HepG2 (cell line): ENCODE data around the gene TMEM218. TPM values are rescaled to one million over a fixed set of nuclear protein-coding genes. Genes with fewer than 3 reads are reported as not detected.

Source experiments
- ATAC-seq: fragments of 200-7000 bp; cut with Tn5 transposase; 3 replicates; pipeline ENCODE4 v1.9.1; 2020; ENCODE audit warnings: mild to moderate bottlenecking, moderate library complexity
- BruUV-seq: library from RNA; stranded (reverse); fragments of 400-500 nt; replicated peaks from 2 replicates; lab custom pipeline; 2021; lab: Mats Ljungman, UMichigan
- CTCF ChIA-PET: fragments of 300-600 bp; formaldehyde crosslinking; extraction: SDS; loops from one replicate; lab custom pipeline; 2021; ENCODE audit warnings: low total read pairs, inconsistent platforms, low intra/inter-chr PET ratio; lab: Yijun Ruan, JAX
- POLR2A ChIA-PET: fragments of 350-600 bp; sonication (Branson Sonifier 250); formaldehyde crosslinking; loops from one replicate; lab custom pipeline; 2020; ENCODE audit warnings: antibody characterized with exemption, inconsistent platforms; lab: Yijun Ruan, JAX
- DNase-seq: peaks from one replicate; pipeline ENCODE4 v3.0.0-alpha.2; 2015; ENCODE audit warnings: low spot score
- FAIRE-seq: peaks from 3 replicates; lab custom pipeline; 2011; peaks lifted over from hg19 to GRCh38; lab: Jason Lieb, UNC
- H2AFZ ChIP-seq: one replicate; pipeline ENCODE4 v1.6.1; 2011; ENCODE audit warnings: low read length, inconsistent platforms
- H3K27ac ChIP-seq: fragments of 300-600 bp; 3 replicates; pipeline ENCODE4 v1.8.0; 2011; ENCODE audit warnings: mixed run types, mild to moderate bottlenecking, mixed read lengths, low read length, inconsistent platforms; ENCODE audit not compliant: insufficient read depth; ENCODE audit errors: extremely low read length
- H3K27me3 ChIP-seq, 2 experiments: fragments of 200-600 bp in 1 of 2; 2 replicates in 1 of 2; 3 replicates in 1 of 2; pipeline versions ENCODE4 v1.6.0 to v1.8.0; 2011; ENCODE audit warnings: low read length in 2 of 2, mild to moderate bottlenecking in 2 of 2, moderate library complexity in 2 of 2, inconsistent platforms in 1 of 2; ENCODE audit not compliant: insufficient read depth in 2 of 2, control insufficient read depth in 1 of 2
- H3K36me3 ChIP-seq, 2 experiments: fragments of 200-600 bp in 1 of 2; replicated peaks in 1 of 2; 2 replicates in 1 of 2; 3 replicates in 1 of 2; pipeline versions ENCODE4 v1.5.1 to v1.8.0; 2011; ENCODE audit warnings: low read length in 2 of 2, inconsistent platforms in 1 of 2; ENCODE audit not compliant: insufficient read depth in 2 of 2, control insufficient read depth in 1 of 2
- H3K4me1 ChIP-seq: 2 replicates; pipeline ENCODE4 v1.5.1; 2012; ENCODE audit warnings: low read length, inconsistent platforms; ENCODE audit not compliant: insufficient read depth
- H3K4me2 ChIP-seq: 2 replicates; pipeline ENCODE4 v1.6.0; 2011; ENCODE audit warnings: low read depth, low read length, inconsistent platforms
- H3K4me3 ChIP-seq, 3 experiments: fragments of 200-600 bp in 1 of 3; sonication (generic), shearing (Covaris generic) in 1 of 3; replicated peaks in 1 of 3; 2 replicates each; pipeline ENCODE4 v1.5.1; 2011 to 2016; ENCODE audit warnings: low read length in 3 of 3, inconsistent platforms in 2 of 3, low read depth in 2 of 3, mild to moderate bottlenecking in 2 of 3, control low read depth in 1 of 3, mixed read lengths in 1 of 3; ENCODE audit not compliant: insufficient read depth in 1 of 3
- H3K79me2 ChIP-seq: one replicate; pipeline ENCODE4 v1.6.1; 2011; ENCODE audit warnings: low read length, inconsistent platforms; ENCODE audit not compliant: insufficient read depth
- H3K9ac ChIP-seq: 2 replicates; pipeline ENCODE4 v1.6.0; 2011; ENCODE audit warnings: mild to moderate bottlenecking, low read depth, low read length, inconsistent platforms; ENCODE audit not compliant: insufficient read depth
- H3K9me3 ChIP-seq: 2 replicates; pipeline ENCODE4 v1.5.1; 2012; ENCODE audit warnings: mild to moderate bottlenecking, low read length
- H4K20me1 ChIP-seq: 2 replicates; pipeline ENCODE4 v1.6.0; 2011; ENCODE audit warnings: inconsistent platforms, mild to moderate bottlenecking, low read length, moderate library complexity; ENCODE audit not compliant: insufficient read depth
- CSRNP2 ChIP-seq: sonication (generic); formaldehyde crosslinking; conservative IDR thresholded peaks from 2 replicates; pipeline ENCODE4 v1.8.0; 2022; ENCODE audit warnings: low read depth, missing genetic modification reagents
- EHMT2 ChIP-seq: fragments of 200-600 bp; sonication (generic); IDR thresholded peaks from 2 replicates; pipeline ENCODE4 v1.7.0; 2017; ENCODE audit warnings: antibody characterized with exemption, low read depth, low read length, borderline replicate concordance
- JUNB ChIP-seq: sonication (generic); formaldehyde crosslinking; IDR thresholded peaks from 2 replicates; pipeline ENCODE4 v1.8.0; 2022; ENCODE audit warnings: missing genetic modification reagents, mild to moderate bottlenecking, borderline replicate concordance
- MTA1 ChIP-seq: sonication (generic); formaldehyde crosslinking; IDR thresholded peaks from 2 replicates; pipeline ENCODE4 v1.4.0; 2020; ENCODE audit warnings: missing genetic modification reagents, mild to moderate bottlenecking, borderline replicate concordance
- NCOA2 ChIP-seq: sonication (generic); formaldehyde crosslinking; IDR thresholded peaks from 2 replicates; pipeline ENCODE4 v1.8.0; 2022; ENCODE audit warnings: inconsistent platforms
- NFKB2 ChIP-seq: sonication (generic); formaldehyde crosslinking; IDR thresholded peaks from 2 replicates; pipeline ENCODE4 v1.4.0; 2020; ENCODE audit warnings: missing genetic modification reagents, borderline replicate concordance
- PITX1 ChIP-seq: sonication (generic); formaldehyde crosslinking; IDR thresholded peaks from 2 replicates; pipeline ENCODE4 v1.5.1; 2020; ENCODE audit warnings: mild to moderate bottlenecking, missing genetic modification reagents
- RAD21 ChIP-seq: fragments of 450-650 bp; formaldehyde crosslinking; IDR thresholded peaks from 2 replicates; pipeline ENCODE4 v1.5.0; 2020; ENCODE audit warnings: mild to moderate bottlenecking
- ZC3H13 ChIP-seq: sonication (generic); formaldehyde crosslinking; IDR thresholded peaks from 2 replicates; pipeline ENCODE4 v1.8.1; 2023; ENCODE audit warnings: mild to moderate bottlenecking, missing genetic modification reagents, moderate library complexity
- ZC3H4 ChIP-seq: sonication (generic); formaldehyde crosslinking; IDR thresholded peaks from 2 replicates; pipeline ENCODE4 v1.4.0; 2020; ENCODE audit warnings: missing genetic modification reagents, borderline replicate concordance
- ZEB1 ChIP-seq: IDR thresholded peaks from 2 replicates; pipeline ENCODE4 v1.6.1; 2012; ENCODE audit warnings: mild to moderate bottlenecking, low read depth, inconsistent platforms; ENCODE audit not compliant: insufficient replicate concordance
- ZNF383 ChIP-seq: sonication (generic); formaldehyde crosslinking; IDR thresholded peaks from 2 replicates; pipeline ENCODE4 v1.4.0; 2020; ENCODE audit warnings: missing genetic modification reagents, mild to moderate bottlenecking, borderline replicate concordance
- ZNF564 ChIP-seq: sonication (generic); formaldehyde crosslinking; IDR thresholded peaks from 2 replicates; pipeline ENCODE4 v1.8.1; 2023; ENCODE audit warnings: mild to moderate bottlenecking, missing genetic modification reagents
- WGBS: methylation state at CpG from one replicate; pipeline ENCODE4 v1.1.6; 2017; ENCODE audit warnings: low lambda C conversion rate; 5-methylcytosine and 5-hydroxymethylcytosine counted together
- in situ Hi-C: cut with HindIII; loops from 2 replicates; pipeline ENCODE4 v1.10.0; 2017; ENCODE audit warnings: low pct_unique_long_range_greater_than_20kb; ENCODE audit not compliant: extremely low pct_ligation_motif_present
- intact Hi-C: fragments of 100-400 bp; cut with micrococcal nuclease; formaldehyde crosslinking; loops from one replicate; pipeline ENCODE4 v1.10.0; 2022; ENCODE audit not compliant: unreplicated experiment
- polyA plus RNA-seq, 8 experiments: library from polyadenylated mRNA; depleted of rRNA in 3 of 8; stranded (reverse) in 7 of 8; unstranded in 1 of 8; fragments of >200 nt; fragmentation: Illumina TruSeq in 4 of 8; extraction: Trizol in 4 of 8; gene quantifications; 2 replicates each; pipeline versions ENCODE4 v1.2.1 to v1.2.3, GENCODE V29; 2011 to 2016; ENCODE audit warnings: low read depth in 4 of 8, missing spikeins in 1 of 8, mixed read lengths in 1 of 8; ENCODE audit not compliant: insufficient read depth in 1 of 8
- total RNA-seq, 5 experiments: library from RNA; depleted of rRNA; stranded (reverse); fragments of >200 nt; fragmentation: Illumina TruSeq; extraction: Trizol; gene quantifications; 2 replicates each; pipeline ENCODE4 v1.2.3, GENCODE V29; 2016; ENCODE audit warnings: low read depth in 1 of 5
- TF ChIP-seq, protein P1 (sequence below): IDR thresholded peaks from 2 replicates; pipeline ENCODE4 v1.4.0; 2020; ENCODE audit warnings: mild to moderate bottlenecking, missing genetic modification reagents

TMEM218 gene
- total and polyA plus RNA-seq, 2 of the 13 experiments (the other 11 are each of a cell fraction or from before 2014, with no cell fraction given), result 11.8 to 14.0 TPM

- Histone ChIP-seq H3K4me3 (no peak overlapping the region), H2AFZ (no peak overlapping the region), H3K4me1 (peaks cover 38% of the 10 kb centered on the region), H3K27ac (no peak overlapping the region), H3K9ac (no peak overlapping the region), H3K9me3 (no peaks in the 10 kb centered on the region), H3K4me2 (no peak overlapping the region), H3K79me2 (no peaks in the 10 kb centered on the region), H3K36me3 (no peaks in the 10 kb centered on the region), H4K20me1 (no peaks in the 10 kb centered on the region), H3K27me3 (peaks cover 0 to 4% of the 10 kb centered on the region in 2 experiments; a peak in 1 of 5 replicates)
- ChIA-PET CTCF (no interaction called here), POLR2A (interaction anchor here (1.6 kb wide), 1 partner anchor 124 kb away, joined by 3 read pairs; the partner anchor contains the start of gene CCDC15)
- ATAC-seq, result no peak
- intact Hi-C loops, result no loop called here
- no peak for TF ChIP-seq ZNF383 (CRISPR knock-in tag)
- TF ChIP-seq RAD21, result no peak
- no peak for TF ChIP-seq NFKB2
- TF ChIP-seq EHMT2, result no peak
- TF ChIP-seq NCOA2, result no peak
- no TSS peak for BruUV-seq
- 90% methylated on average over 11 of the region's 11 CpGs for WGBS
- in situ Hi-C loops, result no loop called here
- FAIRE-seq, result no peak
- no peak for DNase-seq
These were observed 33.4 kb downstream of the TMEM218 start for GRCh38 chr11:125078016-125078415.

DNA sequence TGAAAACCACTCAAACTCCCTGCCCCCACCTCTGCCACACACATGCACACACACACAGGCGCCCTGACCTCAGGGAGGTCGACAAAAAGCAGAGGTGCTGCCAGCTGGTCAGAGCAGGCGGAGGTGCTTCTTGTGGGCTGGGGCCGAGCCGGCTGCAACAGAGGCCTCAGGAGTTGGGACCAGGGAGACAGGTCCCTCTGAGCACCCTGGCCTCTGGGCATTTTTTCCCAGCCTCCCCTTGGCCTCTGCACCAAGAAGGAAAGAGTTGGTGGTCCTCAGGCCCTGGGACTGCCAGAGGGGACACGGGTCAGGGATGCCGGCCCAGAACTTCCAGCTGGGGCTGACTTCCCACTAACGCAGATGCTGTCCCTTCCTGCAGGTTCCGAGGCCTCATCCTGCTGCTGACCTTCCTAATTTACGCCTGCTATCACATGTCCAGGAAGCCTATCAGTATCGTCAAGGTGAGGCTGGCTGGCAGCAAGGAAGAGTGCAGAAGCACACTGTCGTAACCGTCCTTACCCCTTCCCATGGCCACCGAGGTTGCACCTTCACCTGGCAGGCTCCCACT, 35.0 kb downstream of the TMEM218 start:
- POLR2A ChIA-PET, result interaction anchor here (1.6 kb wide), 1 partner anchor 123 kb away, joined by 3 read pairs; the partner anchor contains the start of gene CCDC15
- in situ Hi-C loops (no loop called here), intact Hi-C loops (no loop called here)
- WGBS, result 61% methylated on average over 6 of the region's 14 CpGs
- H3K9ac ChIP-seq, result no peak overlapping the region
- no peak overlapping the region for H2AFZ ChIP-seq
- no peaks in the 10 kb centered on the region for H3K36me3 ChIP-seq
- no peak for DNase-seq
- H3K27me3 ChIP-seq, result peaks cover 0 to 4% of the 10 kb centered on the region in 2 experiments; a peak in 1 of 5 replicates
- no peaks in the 10 kb centered on the region for H4K20me1 ChIP-seq
- H3K9me3 ChIP-seq, result no peaks in the 10 kb centered on the region
- no peak for FAIRE-seq
- H3K4me2 ChIP-seq, result no peak overlapping the region
- CTCF ChIA-PET, result no interaction called here
- peaks cover 46% of the 10 kb centered on the region for H3K4me1 ChIP-seq
- no TSS peak for BruUV-seq
- no peak overlapping the region for H3K27ac ChIP-seq
- H3K79me2 ChIP-seq, result no peaks in the 10 kb centered on the region
- no peak for ATAC-seq
- H3K4me3 ChIP-seq, result no peak overlapping the region
- TF ChIP-seq PITX1 (no peak), ZNF564 (CRISPR knock-in tag) (no peak), ZC3H4 (CRISPR knock-in tag) (no peak), CSRNP2 (no peak), ZC3H13 (CRISPR knock-in tag) (no peak), MTA1 (no peak), JUNB (CRISPR knock-in tag) (no peak), ZEB1 (no peak)
- TF ChIP-seq, protein P1, sequence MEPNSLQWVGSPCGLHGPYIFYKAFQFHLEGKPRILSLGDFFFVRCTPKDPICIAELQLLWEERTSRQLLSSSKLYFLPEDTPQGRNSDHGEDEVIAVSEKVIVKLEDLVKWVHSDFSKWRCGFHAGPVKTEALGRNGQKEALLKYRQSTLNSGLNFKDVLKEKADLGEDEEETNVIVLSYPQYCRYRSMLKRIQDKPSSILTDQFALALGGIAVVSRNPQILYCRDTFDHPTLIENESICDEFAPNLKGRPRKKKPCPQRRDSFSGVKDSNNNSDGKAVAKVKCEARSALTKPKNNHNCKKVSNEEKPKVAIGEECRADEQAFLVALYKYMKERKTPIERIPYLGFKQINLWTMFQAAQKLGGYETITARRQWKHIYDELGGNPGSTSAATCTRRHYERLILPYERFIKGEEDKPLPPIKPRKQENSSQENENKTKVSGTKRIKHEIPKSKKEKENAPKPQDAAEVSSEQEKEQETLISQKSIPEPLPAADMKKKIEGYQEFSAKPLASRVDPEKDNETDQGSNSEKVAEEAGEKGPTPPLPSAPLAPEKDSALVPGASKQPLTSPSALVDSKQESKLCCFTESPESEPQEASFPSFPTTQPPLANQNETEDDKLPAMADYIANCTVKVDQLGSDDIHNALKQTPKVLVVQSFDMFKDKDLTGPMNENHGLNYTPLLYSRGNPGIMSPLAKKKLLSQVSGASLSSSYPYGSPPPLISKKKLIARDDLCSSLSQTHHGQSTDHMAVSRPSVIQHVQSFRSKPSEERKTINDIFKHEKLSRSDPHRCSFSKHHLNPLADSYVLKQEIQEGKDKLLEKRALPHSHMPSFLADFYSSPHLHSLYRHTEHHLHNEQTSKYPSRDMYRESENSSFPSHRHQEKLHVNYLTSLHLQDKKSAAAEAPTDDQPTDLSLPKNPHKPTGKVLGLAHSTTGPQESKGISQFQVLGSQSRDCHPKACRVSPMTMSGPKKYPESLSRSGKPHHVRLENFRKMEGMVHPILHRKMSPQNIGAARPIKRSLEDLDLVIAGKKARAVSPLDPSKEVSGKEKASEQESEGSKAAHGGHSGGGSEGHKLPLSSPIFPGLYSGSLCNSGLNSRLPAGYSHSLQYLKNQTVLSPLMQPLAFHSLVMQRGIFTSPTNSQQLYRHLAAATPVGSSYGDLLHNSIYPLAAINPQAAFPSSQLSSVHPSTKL (CRISPR knock-in tag), result no peak
